ENCODE data around the gene STK40. TPM values are rescaled to one million over a fixed set of nuclear protein-coding genes. Genes with fewer than 3 reads are reported as not detected.

STK40 gene
- total and polyA plus RNA-seq, 2 donors (not counting 1 experiment from before 2014, with no cell fraction given), result 14.2 to 15.1 TPM

DNA sequence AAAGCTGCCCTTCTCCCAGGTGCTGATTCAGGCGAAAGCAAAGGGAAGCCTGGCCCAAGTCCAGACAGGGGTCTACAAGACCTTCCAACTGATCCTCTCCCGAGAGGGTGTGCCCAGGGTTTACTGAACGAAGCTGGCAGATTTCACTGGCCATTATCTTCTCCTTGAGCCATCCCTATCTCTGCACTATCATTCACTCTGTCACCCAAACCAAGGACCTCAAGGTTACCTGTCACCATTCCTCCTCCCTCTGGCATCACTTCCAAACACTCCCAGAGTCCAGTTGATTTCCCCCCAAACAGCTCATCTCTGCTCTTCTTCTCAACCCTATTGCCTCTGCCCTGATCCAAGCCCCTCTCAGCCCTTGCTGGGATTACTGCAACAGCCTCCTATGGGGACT lies 4.9 kb downstream of the STK40 start:
- Histone ChIP-seq H3K4me2 (ENCODE audit: extremely low read depth, insufficient read depth, low read length) (no peak overlapping the region), H3K4me1 (ENCODE audit: control insufficient read depth, extremely low read depth, insufficient read depth, low read length) (peaks cover 2% of the 10 kb centered on the region), H3K79me2 (ENCODE audit: control insufficient read depth, insufficient read depth, low read length) (peaks cover 73% of the 10 kb centered on the region), H3K9ac (ENCODE audit: insufficient read depth, low read length) (no peak overlapping the region), H3K36me3 (ENCODE audit: control insufficient read depth, insufficient read depth, low read length) (peaks cover 6% of the 10 kb centered on the region), H4K20me1 (ENCODE audit: control insufficient read depth, extremely low read depth, insufficient read depth, low read length) (no peaks in the 10 kb centered on the region), H2AFZ (ENCODE audit: low read length) (no peak overlapping the region), H3K4me3 (replicated peaks in 1 of 4; ENCODE audit: control extremely low read depth in 1 of 4, insufficient read depth in 1 of 4, low read depth in 3 of 4, low read length in 4 of 4) (no peak overlapping the region), H3K27me3 (ENCODE audit: control insufficient read depth, insufficient read depth, low read length) (no peaks in the 10 kb centered on the region), H3K27ac (ENCODE audit: insufficient read depth, low read length) (no peak overlapping the region), H3K9me3 (ENCODE audit: control insufficient read depth, insufficient read depth, low read depth, low read length) (no peaks in the 10 kb centered on the region)
- DNase-seq (ENCODE audit: low read depth in 2 of 2), result no peak
- TF ChIP-seq EZH2 (IDR thresholded peaks at IDR 0.05; ENCODE audit: low read length, missing control alignments) (no peak), CTCF (conservative IDR thresholded peaks at IDR 0.05 in 1 of 2, IDR thresholded peaks at IDR 0.05 in 1 of 2; ENCODE audit: low read depth in 1 of 2, low read length in 2 of 2) (no peak)

- peaks cover 72% of the 10 kb centered on the region for H3K79me2 ChIP-seq (ENCODE audit: control insufficient read depth, insufficient read depth, low read length)
- no peak overlapping the region for H3K9ac ChIP-seq (ENCODE audit: insufficient read depth, low read length)
- H2AFZ ChIP-seq (ENCODE audit: low read length), result no peak overlapping the region
- no peaks in the 10 kb centered on the region for H3K27me3 ChIP-seq (ENCODE audit: control insufficient read depth, insufficient read depth, low read length)
- no peaks in the 10 kb centered on the region for H4K20me1 ChIP-seq (ENCODE audit: control insufficient read depth, extremely low read depth, insufficient read depth, low read length)
- TF ChIP-seq EZH2 (IDR thresholded peaks at IDR 0.05; ENCODE audit: low read length, missing control alignments), result no peak
- no peak for TF ChIP-seq CTCF (conservative IDR thresholded peaks at IDR 0.05 in 1 of 2, IDR thresholded peaks at IDR 0.05 in 1 of 2; ENCODE audit: low read depth in 1 of 2, low read length in 2 of 2)
- DNase-seq (ENCODE audit: low read depth in 2 of 2), result no peak
- no peaks in the 10 kb centered on the region for H3K9me3 ChIP-seq (ENCODE audit: control insufficient read depth, insufficient read depth, low read depth, low read length)
- H3K36me3 ChIP-seq (ENCODE audit: control insufficient read depth, insufficient read depth, low read length), result peaks cover 6% of the 10 kb centered on the region
- H3K4me3 ChIP-seq (replicated peaks in 1 of 4; ENCODE audit: control extremely low read depth in 1 of 4, insufficient read depth in 1 of 4, low read depth in 3 of 4, low read length in 4 of 4), result no peak overlapping the region
- no peak overlapping the region for H3K4me2 ChIP-seq (ENCODE audit: extremely low read depth, insufficient read depth, low read length)
- peaks cover 2% of the 10 kb centered on the region for H3K4me1 ChIP-seq (ENCODE audit: control insufficient read depth, extremely low read depth, insufficient read depth, low read length)
- H3K27ac ChIP-seq (ENCODE audit: insufficient read depth, low read length), result no peak overlapping the region
Observed at GRCh38 chr1:36380143-36380619, 5.5 kb downstream of the STK40 start.

GRCh38 chr1:36377791-36378492 lies 7.8 kb downstream of the STK40 start:
- Histone ChIP-seq H2AFZ (ENCODE audit: low read length) (no peak overlapping the region), H3K36me3 (ENCODE audit: control insufficient read depth, insufficient read depth, low read length) (peaks cover 6% of the 10 kb centered on the region), H3K27me3 (ENCODE audit: control insufficient read depth, insufficient read depth, low read length) (no peaks in the 10 kb centered on the region), H3K9ac (ENCODE audit: insufficient read depth, low read length) (no peak overlapping the region), H3K4me1 (ENCODE audit: control insufficient read depth, extremely low read depth, insufficient read depth, low read length) (peaks cover 19% of the 10 kb centered on the region), H3K79me2 (ENCODE audit: control insufficient read depth, insufficient read depth, low read length) (peaks cover 52% of the 10 kb centered on the region), H3K27ac (ENCODE audit: insufficient read depth, low read length) (no peak overlapping the region), H3K4me2 (ENCODE audit: extremely low read depth, insufficient read depth, low read length) (no peak overlapping the region), H4K20me1 (ENCODE audit: control insufficient read depth, extremely low read depth, insufficient read depth, low read length) (no peaks in the 10 kb centered on the region), H3K4me3 (replicated peaks in 1 of 4; ENCODE audit: control extremely low read depth in 1 of 4, insufficient read depth in 1 of 4, low read depth in 3 of 4, low read length in 4 of 4) (no peak overlapping the region), H3K9me3 (ENCODE audit: control insufficient read depth, insufficient read depth, low read depth, low read length) (no peaks in the 10 kb centered on the region)
- no peak for DNase-seq (ENCODE audit: low read depth in 2 of 2)
- TF ChIP-seq EZH2 (IDR thresholded peaks at IDR 0.05; ENCODE audit: low read length, missing control alignments), result no peak
